GM18873 (cell line): ENCODE data around the gene ME3.

Experiments used
- ATAC-seq: cut with Tn5 transposase; IDR thresholded peaks from one replicate; pipeline ENCODE4 v1.9.1; 2021; ENCODE audit warnings: mild to moderate bottlenecking, moderate library complexity, moderate number of reproducible peaks; ENCODE audit not compliant: unreplicated experiment, low FRiP score

The ME3 gene

GRCh38 chr11:86475027-86475426 is 197.4 kb downstream of the ME3 start:
- no peak for ATAC-seq

GRCh38 chr11:86473991-86474833 is 198.2 kb downstream of the ME3 start:
- no peak for ATAC-seq

DNA sequence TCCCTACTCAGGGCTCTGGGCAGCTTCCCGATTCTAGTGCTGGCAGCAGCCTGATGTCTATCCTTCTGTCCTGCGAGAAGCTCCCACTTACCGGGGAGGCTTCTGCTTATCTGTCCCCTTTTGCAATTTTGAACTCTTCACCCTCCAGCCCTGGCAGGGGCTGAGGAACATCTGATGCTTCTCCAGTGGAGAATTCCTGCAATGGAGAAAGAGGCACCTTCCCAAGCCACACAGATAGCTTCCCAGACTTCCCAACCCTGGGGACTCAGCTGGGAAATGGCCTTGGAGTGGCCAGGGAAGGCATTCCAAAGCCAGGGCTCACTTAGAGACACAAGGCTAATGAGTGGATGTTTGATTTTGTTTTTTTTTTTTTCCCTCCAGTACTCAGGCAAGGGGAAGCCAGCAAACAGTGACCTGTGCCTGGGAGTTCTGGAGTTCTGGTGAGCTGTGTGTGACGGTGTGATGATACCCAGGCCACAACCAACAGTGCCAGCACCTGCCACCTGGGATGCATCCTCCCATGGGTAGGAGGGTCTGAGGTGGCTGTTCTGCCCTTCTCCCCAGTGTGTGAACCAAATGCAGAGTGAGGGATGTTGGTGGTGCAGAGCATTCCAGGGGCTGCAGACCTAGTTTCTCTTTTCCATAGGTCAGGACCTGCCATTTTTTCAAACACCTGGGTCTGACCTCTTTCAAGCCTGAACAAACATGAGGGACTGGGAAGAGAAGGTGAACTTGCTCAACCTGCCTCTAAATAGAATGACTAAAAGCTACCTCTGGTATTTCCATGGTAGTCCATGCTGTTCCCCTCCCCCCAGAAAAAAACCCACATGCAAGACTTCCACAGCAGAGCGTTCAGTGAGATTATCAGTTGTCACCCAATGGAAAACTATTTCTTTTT is 202.7 kb downstream of the ME3 start:
- no peak for ATAC-seq

DNA sequence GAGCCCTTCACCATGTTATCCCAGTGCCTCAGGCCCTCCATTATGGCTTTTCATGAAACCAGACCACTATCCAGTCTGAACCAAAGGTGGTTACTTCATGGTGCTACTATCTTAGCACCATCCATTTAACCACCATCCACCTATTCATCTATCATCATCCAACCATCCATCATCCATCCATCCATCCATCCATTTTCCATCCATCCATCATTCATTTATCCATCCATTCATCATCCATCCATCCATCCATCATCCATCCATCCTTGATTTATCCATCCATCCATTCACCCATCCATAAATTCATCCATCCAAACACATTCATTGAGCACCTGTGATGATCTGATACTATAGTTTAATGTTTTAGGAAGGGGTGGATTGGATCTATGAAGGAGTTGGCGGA is 204.2 kb downstream of the ME3 start:
- no peak for ATAC-seq

DNA sequence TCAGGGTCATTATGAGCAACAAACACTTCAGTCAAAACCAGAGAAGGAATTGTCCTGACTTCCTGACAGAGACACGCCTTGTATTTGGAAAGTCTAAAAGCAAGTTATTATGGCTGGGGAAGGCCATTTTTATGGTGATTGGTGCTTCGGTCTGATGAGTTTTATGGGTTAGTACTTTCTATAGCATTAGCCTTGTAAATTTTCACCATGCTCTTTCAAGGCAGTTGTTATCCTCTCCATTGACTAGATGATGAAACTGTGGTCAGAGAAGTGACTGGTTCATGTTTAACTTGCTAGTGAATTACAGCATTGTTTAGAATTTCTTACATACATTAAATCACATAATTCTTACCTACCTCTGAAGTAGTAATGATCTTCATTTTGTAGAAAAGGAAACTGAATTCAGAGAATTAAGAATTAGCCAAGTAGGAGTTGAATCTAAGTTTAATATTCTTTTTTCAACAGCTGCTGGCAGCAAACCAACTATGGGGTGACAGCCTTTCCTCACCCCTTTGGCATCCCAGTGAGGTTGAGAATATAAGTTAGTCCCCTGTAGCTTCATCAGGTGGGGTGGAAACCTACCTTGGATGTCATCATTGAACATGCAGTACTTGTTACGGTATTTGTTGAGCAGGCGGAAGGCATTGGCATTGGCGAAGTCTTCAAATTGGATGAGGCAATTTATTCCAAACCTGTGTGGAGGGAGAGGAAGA is 207.8 kb downstream of the ME3 start:
- ATAC-seq = no peak

GRCh38 chr11:86463955-86464354 is 208.5 kb downstream of the ME3 start:
- no peak for ATAC-seq

GRCh38 chr11:86463120-86463519 is 209.3 kb downstream of the ME3 start:
- no peak for ATAC-seq

- no peak for ATAC-seq
Observed at GRCh38 chr11:86461892-86462291, 210.5 kb downstream of the ME3 start.

GRCh38 chr11:86460461-86461385 is 211.7 kb downstream of the ME3 start:
- ATAC-seq = no peak

GRCh38 chr11:86459682-86460460 is 212.5 kb downstream of the ME3 start:
- no peak for ATAC-seq

DNA sequence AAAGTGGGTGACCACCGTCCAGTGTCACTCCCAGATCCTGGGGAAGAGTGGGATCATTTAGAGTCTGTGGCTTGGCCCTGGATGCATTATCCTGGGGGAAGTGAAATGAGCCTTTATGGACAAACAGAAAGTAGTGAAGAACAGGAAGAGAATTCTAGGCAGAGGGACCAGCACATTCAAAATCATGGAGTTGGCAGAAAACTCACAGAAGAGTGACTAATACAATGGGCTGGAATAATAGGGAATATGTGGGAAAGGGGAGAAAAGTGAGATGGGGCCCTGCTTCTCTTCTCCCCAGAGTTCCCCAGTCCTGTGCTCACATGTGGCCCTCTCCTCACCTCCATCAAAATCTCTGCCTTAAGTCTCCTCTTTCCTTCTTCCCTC is 213.4 kb downstream of the ME3 start:
- no peak for ATAC-seq

- ATAC-seq = no peak
Observed at GRCh38 chr11:86458294-86459001, 214.0 kb downstream of the ME3 start.

GRCh38 chr11:86456075-86456939 is 216.1 kb downstream of the ME3 start:
- ATAC-seq = peak; percentile 80

DNA sequence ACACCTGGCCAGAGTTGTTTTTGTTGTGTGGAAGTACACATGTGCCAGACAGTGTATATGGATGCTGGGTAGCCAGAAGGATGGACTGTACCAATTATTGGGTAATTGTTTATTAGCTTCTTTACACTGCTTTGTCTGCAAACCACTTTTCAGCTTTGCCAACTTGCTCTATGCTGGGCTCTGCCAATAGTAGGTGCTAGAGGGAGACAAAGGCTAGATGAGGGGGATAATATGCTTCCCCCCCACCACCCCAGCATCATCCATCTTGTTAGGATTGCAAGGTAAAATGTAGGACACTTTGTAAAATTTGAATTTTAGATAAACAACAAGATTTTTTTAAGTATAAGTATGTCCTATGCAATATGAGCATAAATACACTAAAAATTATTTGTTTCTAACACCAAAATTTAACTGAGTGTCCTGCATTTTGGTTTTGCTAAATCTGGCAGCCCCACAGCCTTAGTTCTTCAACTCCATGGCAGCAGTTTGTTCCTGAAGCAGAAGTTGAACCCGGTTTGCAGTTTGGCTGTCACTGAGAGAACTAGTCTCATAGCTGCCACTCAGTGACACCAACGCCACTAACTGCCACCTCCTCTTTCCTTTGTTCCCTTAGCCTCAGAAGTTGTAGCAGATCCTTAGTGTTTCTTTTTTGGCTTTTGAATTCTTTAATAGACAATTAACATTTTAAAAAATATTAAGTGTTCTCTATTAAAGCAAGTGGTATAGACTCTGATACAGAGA is 219.0 kb downstream of the ME3 start:
- no peak for ATAC-seq

- no peak for ATAC-seq
Observed at GRCh38 chr11:86449993-86450629, 222.3 kb downstream of the ME3 start.

DNA sequence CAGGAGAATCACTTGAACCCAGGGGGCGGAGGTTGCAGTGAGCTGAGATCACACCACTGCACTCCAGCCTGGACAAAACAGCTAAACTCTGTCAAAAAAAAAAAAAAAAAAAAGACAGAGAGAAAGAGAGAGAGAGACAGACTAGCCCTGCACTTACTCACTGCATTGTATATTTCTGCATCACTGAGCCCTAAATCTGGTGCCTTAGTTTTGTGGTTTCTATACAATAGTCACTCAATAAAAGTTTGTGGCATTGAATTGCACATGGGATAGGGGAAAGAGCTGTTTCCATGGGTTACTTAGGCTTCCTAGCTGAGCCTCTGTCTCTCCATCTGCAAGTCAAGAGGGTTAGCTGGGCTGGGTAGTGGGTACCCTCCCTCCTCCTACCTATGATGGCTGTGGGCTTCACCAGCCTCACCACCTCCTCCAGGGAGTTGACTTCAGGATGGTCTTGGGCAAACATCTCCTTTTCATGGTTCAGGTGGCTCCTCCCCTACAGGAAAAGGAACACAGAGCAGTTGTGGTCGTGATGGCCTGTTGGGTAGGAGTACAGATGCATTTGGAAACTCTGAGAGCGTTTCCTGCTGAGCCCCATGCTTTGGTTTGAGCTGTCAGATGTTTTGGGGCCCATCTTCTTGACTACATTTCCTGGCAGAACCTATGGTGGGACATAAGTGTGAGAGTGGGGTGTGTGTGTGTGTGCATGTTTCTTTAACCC is 224.5 kb downstream of the ME3 start:
- no peak for ATAC-seq
